HG02852 (cell line): ENCODE data around the gene NOXO1.

Source experiments
- ATAC-seq: cut with Tn5 transposase; IDR thresholded peaks from one replicate; pipeline ENCODE4 v1.9.1; 2021; ENCODE audit warnings: mild to moderate bottlenecking, moderate library complexity; ENCODE audit not compliant: unreplicated experiment

The NOXO1 gene, protein sequence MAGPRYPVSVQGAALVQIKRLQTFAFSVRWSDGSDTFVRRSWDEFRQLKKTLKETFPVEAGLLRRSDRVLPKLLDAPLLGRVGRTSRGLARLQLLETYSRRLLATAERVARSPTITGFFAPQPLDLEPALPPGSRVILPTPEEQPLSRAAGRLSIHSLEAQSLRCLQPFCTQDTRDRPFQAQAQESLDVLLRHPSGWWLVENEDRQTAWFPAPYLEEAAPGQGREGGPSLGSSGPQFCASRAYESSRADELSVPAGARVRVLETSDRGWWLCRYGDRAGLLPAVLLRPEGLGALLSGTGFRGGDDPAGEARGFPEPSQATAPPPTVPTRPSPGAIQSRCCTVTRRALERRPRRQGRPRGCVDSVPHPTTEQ

GRCh38 chr16:1981398-1981836 is at the start of gene NOXO1:
Gene NOXO1, minus strand, starts transcription at chr16:1981469. Its CDS starts 290 bp downstream, at chr16:1981179.
- ATAC-seq: no peak

DNA sequence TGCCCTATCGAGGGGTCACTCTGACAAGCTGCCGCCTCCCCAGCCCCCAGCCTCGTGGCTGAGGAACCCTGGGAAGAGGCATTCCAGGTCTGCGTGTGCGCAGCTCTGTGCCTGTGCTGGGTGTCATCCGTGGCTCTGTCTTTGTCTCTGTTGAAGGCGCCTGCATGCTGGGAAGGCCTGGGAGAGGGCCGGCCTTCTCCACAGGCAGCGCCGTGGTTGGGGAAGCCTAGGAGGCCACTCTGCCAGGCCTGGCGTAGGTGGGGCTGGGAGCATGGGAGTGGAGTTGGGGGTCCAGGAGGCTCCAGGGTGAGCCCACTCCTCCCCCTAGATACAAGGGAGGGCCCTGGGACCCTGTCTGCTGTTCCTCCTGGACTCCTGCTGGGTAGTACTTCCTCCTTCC is 48.8 kb upstream of the NOXO1 start:
- ATAC-seq: no peak

DNA sequence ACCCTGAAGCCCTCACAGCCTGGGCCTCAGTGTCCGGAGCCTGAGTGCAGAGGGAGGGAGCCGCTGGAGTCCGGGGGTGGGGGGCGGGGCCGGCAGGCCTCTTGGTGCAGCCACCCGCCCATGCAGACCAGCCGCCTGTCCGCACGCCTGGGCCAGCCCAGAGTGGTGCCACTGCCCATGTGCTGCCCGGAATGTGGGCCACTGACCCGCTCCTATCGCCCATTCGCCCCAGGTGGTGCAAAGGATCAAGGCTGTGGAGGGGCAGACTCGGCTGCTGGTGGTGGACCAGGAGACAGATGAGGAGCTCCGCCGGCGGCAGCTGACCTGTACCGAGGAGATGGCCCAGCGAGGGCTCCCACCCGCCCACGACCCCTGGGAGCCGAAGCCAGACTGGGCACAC is 48.1 kb upstream of the NOXO1 start:
- no peak for ATAC-seq

- no peak for ATAC-seq
These were observed 47.5 kb upstream of the NOXO1 start for GRCh38 chr16:2028620-2029220.

DNA sequence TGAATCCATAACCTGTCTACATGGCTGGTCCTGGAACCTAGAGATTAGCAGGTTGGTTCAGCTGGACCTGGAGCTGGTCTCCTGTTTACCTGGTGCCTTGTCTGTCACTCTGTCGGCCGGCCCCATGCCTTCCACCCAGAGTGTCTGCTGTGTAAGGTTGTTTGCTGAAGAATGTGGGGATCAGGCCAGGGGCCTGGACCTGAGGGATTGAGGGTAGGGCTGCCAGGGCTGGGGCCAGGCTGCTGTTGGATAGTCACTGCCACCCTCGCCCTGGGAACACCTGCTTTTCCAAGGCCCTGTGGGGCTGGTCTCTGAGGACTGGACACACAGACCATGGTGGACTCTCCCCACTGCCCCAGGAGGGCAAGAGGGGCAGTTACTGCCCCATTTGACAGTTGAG is 46.9 kb upstream of the NOXO1 start:
- no peak for ATAC-seq

DNA sequence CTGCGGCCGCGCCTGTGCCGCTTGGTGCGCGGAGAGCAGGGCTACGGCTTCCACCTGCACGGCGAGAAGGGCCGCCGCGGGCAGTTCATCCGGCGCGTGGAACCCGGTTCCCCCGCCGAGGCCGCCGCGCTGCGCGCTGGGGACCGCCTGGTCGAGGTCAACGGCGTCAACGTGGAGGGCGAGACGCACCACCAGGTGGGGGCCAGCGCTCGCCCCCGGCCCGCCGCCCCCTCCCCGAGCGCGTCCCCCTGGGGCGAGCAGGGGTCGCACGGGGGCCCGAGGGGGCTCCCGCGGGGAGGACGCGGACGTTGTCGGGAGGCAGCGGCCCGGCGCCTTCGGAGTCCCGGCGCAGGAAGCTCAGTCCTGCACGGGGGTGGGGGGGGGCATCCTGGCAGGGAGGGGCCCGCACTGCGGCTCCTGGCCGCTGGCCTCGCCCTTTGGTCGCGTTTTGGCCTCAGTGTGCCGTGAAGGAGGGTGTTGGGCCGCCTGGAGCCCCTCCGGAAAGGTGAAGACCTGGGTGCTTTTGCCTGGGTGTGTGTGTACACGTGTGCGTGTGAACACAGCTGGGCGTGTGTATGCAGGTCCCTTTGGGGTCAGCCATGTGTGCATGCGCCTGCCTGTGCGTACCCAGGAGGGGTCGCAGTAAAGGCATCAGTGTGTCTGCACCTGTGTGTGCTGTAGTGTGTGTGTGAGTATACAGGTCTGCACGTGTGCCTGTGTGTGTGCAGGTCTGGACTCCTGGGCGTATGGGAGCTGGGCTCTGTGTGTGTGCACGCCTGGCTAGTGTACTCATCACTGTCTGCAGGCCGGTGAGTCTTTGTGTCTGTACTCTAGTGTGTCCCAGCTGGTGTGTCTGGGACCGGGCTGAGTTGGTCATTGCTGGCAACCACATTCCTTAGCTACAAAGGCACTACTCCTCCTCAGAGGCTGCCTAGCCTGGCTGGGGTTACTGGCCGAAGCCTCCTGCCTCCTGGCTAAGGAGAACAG is 46.0 kb upstream of the NOXO1 start:
- ATAC-seq: no peak

DNA sequence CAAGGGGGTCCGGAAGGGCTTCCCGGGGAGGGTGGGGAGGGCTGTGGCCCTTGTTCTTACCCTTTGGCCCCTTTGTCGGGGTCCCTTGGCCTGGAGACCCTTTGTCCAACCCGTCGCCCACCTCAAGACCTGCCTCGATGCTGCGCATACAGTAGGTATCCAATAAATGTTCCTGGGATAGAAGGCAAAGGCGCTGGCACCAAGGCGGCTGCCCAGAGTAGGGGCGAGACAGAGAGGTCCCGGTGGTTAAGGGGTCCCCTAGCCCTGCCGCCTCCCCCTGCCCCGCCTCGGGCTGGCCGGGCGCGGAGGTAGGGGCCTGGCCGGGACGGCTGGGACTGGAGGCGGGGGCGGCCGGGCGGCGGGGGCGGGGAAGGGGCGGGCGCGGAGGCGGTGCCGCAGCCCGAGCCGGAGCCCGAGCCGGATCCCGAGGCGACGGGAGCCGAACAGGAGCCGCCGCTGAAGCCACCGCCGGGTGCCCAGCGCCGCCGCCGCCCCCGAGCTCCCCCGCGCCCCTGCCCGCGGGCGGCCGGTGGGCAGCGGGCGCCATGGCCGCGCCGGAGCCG is 45.3 kb upstream of the NOXO1 start, which contains the start of gene NHERF2:
Gene NHERF2, plus strand, starts transcription at position 442 of the 563 bp plus-strand sequence. Its CDS starts 104 bp downstream, at position 546.
- ATAC-seq: no peak

DNA sequence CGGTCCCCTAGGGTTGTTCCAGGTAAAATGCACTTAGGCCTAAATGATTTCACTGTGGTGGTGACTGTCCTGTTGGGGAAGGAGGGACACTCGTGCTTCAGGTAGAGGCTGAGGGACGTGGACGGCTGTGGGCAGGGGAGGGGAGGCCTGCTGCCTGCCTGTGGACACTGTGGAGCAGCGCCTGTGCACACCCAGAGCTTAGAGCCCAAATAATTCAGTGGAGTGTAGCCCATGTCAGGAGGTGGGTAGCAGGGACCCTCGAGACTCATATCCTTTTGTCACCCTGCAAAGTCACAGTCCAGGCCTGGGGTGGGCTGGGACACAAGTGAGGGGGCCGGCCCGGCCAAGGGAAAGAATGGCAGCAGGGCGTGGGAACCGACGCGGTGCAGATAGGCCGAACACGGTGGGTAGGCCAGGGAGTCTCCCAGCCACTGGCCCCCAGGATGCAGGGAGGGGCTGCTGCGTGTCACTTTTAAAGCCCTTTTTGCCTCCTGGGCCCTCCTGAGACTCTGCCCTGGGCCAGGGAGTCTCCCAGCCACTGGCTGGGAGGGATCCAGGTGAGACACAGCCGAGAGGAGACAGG is 44.7 kb upstream of the NOXO1 start:
- ATAC-seq: no peak

GRCh38 chr16:2025251-2025650 is 44.0 kb upstream of the NOXO1 start:
- ATAC-seq: no peak

DNA sequence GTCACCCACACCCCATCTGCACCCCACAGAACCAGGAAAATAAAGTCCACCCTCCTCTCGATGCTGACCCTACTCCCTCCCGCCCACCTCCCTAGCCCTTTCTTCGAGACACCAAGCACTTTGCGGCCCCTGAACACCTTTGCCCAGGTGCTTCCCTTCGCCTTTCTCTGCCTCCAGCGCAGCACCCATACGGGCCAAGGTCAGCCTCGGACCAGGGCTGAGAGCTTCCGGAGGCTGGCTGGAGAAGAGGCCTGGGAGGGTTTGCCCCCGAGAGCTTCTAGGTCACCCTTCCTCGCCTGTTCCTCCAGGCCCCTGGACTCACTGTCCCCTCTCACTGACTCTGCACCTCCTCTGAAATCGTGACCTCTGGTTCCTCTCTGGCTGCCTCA is 42.8 kb upstream of the NOXO1 start:
- no peak for ATAC-seq

GRCh38 chr16:2023092-2024031 is 42.1 kb upstream of the NOXO1 start:
- no peak for ATAC-seq

GRCh38 chr16:2022723-2023091 is 41.4 kb upstream of the NOXO1 start:
- ATAC-seq: no peak

DNA sequence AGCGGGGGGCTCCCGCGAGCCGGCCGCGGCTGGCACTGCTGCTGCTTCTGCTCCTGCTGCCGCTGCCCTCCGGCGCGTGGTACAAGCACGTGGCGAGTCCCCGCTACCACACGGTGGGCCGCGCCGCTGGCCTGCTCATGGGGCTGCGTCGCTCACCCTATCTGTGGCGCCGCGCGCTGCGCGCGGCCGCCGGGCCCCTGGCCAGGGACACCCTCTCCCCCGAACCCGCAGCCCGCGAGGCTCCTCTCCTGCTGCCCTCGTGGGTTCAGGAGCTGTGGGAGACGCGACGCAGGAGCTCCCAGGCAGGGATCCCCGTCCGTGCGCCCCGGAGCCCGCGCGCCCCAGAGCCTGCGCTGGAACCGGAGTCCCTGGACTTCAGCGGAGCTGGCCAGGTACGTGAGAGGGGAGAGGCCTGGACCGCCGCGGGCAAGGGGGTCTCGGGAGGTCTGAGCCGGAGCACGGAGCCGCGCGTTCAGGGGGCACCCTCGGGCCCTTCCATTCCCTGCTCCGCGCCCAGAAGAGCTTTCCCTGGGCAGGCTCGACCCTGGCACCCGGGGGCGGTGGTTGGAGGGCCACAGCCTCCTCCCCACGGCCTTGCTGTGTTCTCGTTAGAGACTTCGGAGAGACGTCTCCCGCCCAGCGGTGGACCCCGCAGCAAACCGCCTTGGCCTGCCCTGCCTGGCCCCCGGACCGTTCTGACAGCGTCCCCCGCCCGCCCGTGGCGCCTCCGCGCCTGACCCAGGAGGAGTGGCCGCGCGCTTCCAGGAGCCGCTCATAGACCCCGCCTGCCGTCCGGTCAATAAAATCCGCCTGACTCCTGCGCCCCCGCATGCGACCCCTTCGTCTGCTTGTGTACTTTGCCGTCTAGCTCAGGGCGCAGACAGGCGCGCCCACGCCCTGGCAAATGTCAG is 38.9 kb upstream of the NOXO1 start:
- ATAC-seq: no peak

DNA sequence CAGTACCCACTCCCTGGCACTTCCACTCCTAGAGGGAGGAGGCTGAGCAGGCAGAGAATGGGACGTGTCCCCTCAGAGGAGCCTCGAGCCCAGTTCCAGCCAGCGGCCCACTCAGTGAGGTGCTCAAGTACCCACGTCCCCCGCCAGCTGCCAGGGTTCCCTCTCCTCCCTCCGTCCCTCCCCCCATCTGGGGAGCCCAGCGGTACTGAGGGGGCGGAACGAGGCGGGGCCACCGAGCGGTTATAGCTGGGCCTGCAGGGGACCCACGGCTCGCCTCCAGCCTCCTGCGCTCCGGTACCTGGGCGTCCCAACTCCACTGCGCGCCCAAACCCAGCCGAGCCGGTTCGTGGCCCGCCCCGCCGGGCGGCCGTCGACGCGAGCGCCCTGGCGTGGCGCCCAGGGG is 38.2 kb upstream of the NOXO1 start, which contains the start of gene NPW:
Gene NPW, plus strand, starts transcription at position 268 of the 403 bp plus-strand sequence.
- no peak for ATAC-seq

GRCh38 chr16:2016407-2016922 is 35.2 kb upstream of the NOXO1 start:
- ATAC-seq: no peak

GRCh38 chr16:2015947-2016208 is 34.6 kb upstream of the NOXO1 start:
- ATAC-seq: no peak

DNA sequence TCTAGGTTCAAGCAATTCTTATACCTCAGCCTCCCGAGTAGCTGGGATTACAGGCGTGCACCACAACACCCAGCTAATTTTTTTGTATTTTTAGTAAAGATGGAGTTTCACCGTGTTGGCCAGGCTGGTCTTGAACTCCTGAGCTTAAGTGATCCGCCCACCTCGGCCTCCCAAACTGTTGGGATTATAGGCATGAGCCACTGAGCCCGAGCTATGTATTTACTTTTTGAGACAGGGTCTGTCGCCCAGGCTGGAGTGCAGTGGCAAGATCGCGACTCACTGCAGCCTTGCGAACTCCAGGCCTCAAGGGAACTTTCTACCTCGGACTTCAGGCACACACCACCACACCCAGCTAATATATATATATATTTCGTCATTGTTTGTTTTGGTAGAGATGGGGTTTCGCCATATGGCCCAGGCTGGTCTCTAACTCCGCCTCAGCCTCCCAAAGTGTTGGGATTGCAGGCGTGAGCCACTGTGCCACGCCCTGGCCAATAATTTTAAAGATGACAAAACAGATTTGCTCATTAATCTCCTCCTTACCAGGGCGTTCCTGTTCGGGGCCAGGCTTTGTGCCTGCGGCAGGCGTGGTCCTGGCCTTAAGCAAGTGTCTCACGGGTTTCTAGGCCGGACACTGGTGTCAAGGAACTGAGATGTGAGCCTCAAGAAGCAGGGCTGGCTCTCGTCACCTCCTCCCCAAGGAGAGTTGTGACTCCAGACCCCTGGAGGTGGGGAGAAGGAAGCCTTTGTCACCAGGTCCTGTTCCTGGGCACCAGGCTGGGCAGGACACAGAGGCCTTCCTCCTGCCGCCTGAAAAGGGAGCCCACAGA is 34.1 kb upstream of the NOXO1 start:
- ATAC-seq: no peak

GRCh38 chr16:2013527-2013926 is 32.3 kb upstream of the NOXO1 start:
- no peak for ATAC-seq
